ENCODE data around the gene COP1.
"Not testable (repeated sequence)": the region's sequence is repeated elsewhere in the genome, so short reads cannot be mapped to it uniquely, and the experiment has no call there.

DNA sequence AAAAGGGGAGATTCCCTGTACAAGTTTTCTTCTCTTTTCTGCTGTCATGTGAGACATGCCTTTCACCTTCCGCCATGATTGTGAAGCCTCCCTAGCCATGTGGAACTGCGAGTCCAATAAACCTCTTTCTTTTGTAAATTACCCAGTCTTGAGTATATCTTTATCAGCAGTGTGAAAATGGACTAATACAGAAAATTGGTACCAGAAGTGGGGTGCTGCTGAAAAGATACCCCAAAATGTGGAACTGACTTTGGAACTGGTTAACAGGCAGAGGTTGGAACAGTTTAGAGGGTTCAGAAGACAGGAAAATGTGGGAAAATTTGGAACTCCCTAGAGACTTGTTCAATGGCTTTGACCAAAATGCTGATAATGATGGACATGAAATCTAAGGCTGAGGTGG lies 223.7 kb downstream of the COP1 start:
- TF ChIP-seq CTCF (IDR thresholded peaks at IDR 0.05; ENCODE audit: low read depth, low read length); POLR2A (IDR thresholded peaks at IDR 0.05; ENCODE audit: extremely low read depth, insufficient read length); MYC (IDR thresholded peaks at IDR 0.05; ENCODE audit: low read depth, low read length): not testable (repeated sequence)

Measured in NB4 (cell line).